Kidney epithelial cell (primary cell): ENCODE results near the gene CD160. TPM values are rescaled to one million over a fixed set of nuclear protein-coding genes. Genes with fewer than 3 reads are reported as not detected.

ENCODE experiments used
- DNase-seq: peaks from one replicate; pipeline ENCODE4 v3.0.0-alpha.2; 2010; ENCODE audit warnings: low read depth
- H3K27me3 ChIP-seq: 2 replicates; pipeline ENCODE4 v1.6.0; 2011; ENCODE audit warnings: low read length; ENCODE audit not compliant: control insufficient read depth, insufficient read depth
- H3K36me3 ChIP-seq: 2 replicates; pipeline ENCODE4 v1.5.1; 2011; ENCODE audit warnings: low read length; ENCODE audit not compliant: control insufficient read depth, insufficient read depth
- H3K4me3 ChIP-seq: 2 replicates; pipeline ENCODE4 v1.5.1; 2011; ENCODE audit warnings: low read depth, mild to moderate bottlenecking, control low read depth, low read length
- total RNA-seq: library from RNA; depleted of rRNA; stranded (reverse); fragments of >200 nt; gene quantifications from 2 replicates; pipeline ENCODE4 v1.2.3, GENCODE V29; 2015
- TF ChIP-seq, protein P1 (sequence below): IDR thresholded peaks from 2 replicates; pipeline ENCODE4 v1.5.1; 2011; ENCODE audit warnings: mild to moderate bottlenecking, moderate library complexity, low read length, control low read depth, inconsistent platforms; ENCODE audit not compliant: insufficient read depth, poor library complexity, severe bottlenecking

The CD160 gene
- total RNA-seq, 1 donor from 2014 or later = not detected

DNA sequence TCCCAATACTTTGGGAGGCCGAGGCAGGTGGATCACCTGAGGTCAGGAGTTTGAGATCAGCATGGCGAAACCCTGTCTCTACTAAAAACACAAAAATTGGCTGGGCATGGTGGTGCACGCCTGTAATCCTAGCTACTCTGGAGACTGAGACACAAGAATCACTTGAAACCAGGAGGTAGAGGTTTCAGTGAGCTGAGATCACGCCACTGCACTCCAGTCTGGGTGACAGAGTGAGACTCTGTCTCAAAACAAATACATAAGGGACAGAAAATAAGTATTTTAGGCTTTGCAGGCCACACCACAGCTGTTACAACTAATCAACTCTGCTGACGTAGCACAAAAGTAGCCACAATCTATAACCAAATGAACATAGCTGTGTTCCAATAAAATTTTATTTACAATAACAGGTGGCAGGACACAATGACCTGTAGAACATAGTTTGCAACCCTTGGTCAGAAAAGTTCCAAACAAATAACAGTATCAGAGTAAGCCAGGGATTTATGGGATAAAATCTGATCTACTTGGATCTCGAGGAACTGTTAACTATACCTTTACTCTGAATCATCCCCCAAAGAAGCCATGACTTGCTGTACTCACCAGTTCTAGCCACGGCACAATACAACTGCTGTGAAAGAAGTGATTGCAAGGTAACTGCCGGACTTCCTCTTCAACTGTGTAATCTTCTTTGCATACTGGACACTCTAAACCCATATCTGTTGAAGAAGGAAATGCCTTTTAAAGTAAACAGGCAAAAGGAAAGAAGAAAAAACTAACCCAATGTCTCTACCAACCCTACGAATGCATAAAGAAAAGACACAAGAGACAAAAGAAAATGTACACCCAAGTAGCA lies 28.3 kb downstream of the CD160 start:
- Histone ChIP-seq H3K27me3 (no peaks in the 10 kb centered on the region), H3K36me3 (peaks cover 2% of the 10 kb centered on the region), H3K4me3 (no peak overlapping the region)
- DNase-seq = no peak
- TF ChIP-seq, protein P1, sequence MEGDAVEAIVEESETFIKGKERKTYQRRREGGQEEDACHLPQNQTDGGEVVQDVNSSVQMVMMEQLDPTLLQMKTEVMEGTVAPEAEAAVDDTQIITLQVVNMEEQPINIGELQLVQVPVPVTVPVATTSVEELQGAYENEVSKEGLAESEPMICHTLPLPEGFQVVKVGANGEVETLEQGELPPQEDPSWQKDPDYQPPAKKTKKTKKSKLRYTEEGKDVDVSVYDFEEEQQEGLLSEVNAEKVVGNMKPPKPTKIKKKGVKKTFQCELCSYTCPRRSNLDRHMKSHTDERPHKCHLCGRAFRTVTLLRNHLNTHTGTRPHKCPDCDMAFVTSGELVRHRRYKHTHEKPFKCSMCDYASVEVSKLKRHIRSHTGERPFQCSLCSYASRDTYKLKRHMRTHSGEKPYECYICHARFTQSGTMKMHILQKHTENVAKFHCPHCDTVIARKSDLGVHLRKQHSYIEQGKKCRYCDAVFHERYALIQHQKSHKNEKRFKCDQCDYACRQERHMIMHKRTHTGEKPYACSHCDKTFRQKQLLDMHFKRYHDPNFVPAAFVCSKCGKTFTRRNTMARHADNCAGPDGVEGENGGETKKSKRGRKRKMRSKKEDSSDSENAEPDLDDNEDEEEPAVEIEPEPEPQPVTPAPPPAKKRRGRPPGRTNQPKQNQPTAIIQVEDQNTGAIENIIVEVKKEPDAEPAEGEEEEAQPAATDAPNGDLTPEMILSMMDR = no peak

DNA sequence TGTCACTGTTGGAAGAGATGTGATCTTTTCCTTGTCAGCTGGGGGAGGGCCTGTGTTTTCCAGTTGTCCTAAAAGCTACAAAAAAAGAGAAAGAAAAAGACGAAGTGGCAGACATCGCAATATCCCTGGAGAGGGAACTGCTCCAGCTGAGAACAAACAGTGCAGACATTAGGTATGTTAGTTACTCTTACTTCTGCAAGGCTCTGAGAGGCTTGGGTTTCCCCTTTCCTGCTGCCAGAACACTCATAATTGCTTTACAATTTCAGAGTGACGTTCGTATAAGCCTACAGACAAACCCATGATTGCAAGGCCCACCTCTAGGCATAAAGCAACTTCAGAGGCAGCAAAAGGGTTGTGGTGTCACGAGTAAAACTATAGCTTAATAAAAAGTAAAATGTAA lies 31.1 kb downstream of the CD160 start:
- DNase-seq = no peak
- peaks cover 2% of the 10 kb centered on the region for H3K36me3 ChIP-seq
- TF ChIP-seq, protein P1 = no peak
- H3K27me3 ChIP-seq = no peaks in the 10 kb centered on the region
- H3K4me3 ChIP-seq = no peak overlapping the region

DNA sequence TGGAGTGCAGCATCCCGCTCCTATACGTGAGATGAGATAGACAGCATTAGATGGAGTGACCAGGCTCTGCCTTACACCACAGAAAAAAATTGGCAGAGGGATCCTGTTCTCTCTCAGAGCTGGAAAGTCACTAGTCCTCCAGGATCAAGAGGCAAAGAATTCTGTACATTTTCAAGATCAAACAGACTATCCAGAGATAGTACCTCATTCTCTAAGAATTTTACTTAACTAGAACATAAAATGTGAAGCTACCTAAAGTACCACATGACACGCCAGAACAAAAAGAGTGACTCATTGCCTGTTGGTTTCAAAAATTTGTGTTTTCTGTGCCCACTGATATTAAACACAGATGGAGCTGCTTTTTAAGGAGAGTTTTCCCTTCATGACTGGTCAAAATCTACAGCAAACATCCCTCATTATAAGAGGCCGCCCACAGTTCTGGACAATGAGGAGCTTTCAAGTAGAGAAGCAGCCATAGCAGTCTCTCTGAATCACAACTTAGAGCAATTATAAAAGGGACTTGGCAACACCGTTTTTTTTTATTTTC lies 32.3 kb downstream of the CD160 start:
- no peaks in the 10 kb centered on the region for H3K27me3 ChIP-seq
- TF ChIP-seq, protein P1 = no peak
- peak; percentile 63 for DNase-seq
- H3K36me3 ChIP-seq = peaks cover 2% of the 10 kb centered on the region
- H3K4me3 ChIP-seq = no peak overlapping the region

DNA sequence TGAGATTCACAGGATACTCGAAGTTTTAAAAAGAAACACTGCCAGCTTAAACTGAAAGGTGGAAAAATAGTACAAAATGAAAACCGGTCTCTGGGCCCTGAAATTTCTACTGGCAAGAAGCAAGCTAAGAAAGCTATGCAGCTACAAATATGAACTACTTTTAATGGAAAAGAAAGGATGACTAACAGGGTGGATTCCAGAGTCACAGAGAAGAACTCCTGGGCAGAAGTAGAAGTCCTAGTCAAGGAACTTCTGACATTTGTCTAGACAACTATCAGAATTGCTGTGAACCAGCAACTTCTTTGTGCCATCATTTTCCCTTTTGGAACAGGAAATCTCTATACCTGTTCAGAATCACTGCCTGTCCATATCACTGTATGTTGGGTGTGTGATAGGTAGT lies 38.1 kb downstream of the CD160 start:
- TF ChIP-seq, protein P1 = no peak
- peaks cover 1% of the 10 kb centered on the region for H3K36me3 ChIP-seq
- no peaks in the 10 kb centered on the region for H3K27me3 ChIP-seq
- no peak for DNase-seq
- H3K4me3 ChIP-seq = no peak overlapping the region

DNA sequence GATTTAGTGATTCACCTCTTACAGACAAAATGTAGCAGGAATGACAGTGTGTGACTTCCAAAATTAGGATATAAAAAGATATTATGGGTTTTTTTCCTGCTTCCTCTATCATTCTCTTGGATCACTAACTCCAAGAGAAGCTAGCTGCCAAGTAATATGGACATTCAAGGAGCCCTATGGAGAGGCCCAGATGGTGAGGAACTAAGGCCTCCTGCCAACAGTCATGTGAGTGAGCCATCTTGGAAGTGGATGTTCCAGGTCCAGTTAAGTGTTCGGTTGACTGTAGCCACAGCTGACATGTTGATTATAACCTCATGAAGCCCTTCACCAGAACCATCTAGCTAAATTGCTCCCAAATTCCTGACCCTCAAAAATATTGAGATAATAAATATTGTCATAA lies 38.8 kb downstream of the CD160 start:
- H3K4me3 ChIP-seq = no peak overlapping the region
- TF ChIP-seq, protein P1 = no peak
- H3K27me3 ChIP-seq = no peaks in the 10 kb centered on the region
- peaks cover 1% of the 10 kb centered on the region for H3K36me3 ChIP-seq
- DNase-seq = no peak
